ENCODE measurements around the gene PLXDC2.

The PLXDC2 gene

DNA sequence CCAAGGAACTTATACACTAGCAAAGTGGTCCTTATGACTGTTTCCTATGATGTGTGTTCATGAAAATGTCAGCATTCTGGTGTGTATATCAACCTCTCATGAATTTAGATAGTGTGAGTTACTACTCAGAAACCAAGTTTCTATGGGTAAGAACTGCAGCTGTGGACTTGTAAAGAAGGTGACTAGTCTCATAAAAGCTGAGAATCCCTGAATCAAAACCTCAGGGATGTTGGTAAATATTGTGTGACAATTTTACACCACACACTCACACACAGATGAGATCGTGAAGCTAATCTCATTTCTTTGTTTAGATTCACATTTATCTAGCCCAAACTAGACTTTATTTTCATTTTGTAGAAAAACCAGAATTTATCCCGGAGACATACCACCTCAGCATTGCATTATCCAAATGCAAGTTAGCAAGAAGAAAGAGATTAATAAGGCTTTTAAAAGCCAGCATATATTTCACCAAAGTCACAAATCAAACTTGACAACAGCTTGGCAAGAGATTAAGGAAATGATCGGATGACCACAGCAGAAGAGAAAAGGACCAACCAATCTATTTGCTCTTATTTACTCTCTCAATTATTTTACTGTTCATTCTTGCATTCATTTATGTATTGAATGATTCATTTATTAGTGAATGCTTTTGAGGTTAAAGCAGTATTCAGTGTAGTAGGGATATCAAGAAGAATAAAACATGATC lies 92.9 kb downstream of the PLXDC2 start:
- no peak overlapping the region for H3K4me3 ChIP-seq (ENCODE audit: low read depth, low read length)
- TF ChIP-seq, protein P1, sequence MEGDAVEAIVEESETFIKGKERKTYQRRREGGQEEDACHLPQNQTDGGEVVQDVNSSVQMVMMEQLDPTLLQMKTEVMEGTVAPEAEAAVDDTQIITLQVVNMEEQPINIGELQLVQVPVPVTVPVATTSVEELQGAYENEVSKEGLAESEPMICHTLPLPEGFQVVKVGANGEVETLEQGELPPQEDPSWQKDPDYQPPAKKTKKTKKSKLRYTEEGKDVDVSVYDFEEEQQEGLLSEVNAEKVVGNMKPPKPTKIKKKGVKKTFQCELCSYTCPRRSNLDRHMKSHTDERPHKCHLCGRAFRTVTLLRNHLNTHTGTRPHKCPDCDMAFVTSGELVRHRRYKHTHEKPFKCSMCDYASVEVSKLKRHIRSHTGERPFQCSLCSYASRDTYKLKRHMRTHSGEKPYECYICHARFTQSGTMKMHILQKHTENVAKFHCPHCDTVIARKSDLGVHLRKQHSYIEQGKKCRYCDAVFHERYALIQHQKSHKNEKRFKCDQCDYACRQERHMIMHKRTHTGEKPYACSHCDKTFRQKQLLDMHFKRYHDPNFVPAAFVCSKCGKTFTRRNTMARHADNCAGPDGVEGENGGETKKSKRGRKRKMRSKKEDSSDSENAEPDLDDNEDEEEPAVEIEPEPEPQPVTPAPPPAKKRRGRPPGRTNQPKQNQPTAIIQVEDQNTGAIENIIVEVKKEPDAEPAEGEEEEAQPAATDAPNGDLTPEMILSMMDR (IDR thresholded peaks at IDR 0.05; ENCODE audit: borderline replicate concordance, insufficient read depth, low read depth, low read length) = no peak

DNA sequence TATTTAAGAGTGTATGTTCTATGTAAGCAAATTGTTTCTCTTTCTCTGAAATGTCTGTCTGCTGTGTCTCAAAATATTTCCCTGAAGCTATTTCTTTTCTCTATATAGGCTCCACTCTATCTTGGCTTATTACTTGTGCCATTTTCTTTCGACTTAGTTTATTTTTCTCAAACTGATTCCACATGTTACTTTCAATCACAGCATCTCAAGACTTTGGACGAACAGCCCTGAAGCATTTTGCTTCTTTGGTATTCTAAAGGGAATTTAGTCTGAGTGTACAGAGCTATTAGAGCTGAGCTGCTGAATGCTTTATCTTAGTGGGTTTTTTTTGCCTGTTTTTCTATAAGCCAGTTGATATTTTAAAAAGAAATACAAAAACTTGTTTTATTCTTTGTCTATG lies 95.7 kb downstream of the PLXDC2 start:
- TF ChIP-seq, protein P1 (IDR thresholded peaks at IDR 0.05; ENCODE audit: borderline replicate concordance, insufficient read depth, low read depth, low read length) = no peak

DNA sequence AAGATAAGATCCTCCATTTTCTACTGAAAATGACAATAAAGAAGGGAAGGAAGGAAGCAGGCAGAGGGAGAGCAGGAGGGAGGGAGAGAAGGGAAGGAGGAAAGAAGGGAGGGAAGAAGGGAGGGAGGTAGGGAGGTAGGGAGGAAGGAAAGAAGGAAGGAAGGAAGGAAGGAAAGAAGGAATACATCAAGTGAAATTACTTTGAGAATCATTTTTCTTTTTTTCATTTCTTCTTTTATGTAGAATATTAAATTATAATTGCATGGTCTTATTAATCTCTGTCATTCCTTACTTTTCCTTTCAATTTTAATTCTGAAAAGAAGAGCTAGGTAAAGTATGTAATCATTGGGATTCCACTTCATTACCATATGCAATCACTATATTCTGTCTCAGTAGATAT lies 97.8 kb downstream of the PLXDC2 start:
- TF ChIP-seq, protein P1 (IDR thresholded peaks at IDR 0.05; ENCODE audit: borderline replicate concordance, insufficient read depth, low read depth, low read length) = no peak
- H3K4me3 ChIP-seq (ENCODE audit: low read depth, low read length) = no peak overlapping the region

More for the DNA sequence above, 95.7 kb downstream of the PLXDC2 start:
- no peak overlapping the region for H3K4me3 ChIP-seq (ENCODE audit: low read depth, low read length)

DNA sequence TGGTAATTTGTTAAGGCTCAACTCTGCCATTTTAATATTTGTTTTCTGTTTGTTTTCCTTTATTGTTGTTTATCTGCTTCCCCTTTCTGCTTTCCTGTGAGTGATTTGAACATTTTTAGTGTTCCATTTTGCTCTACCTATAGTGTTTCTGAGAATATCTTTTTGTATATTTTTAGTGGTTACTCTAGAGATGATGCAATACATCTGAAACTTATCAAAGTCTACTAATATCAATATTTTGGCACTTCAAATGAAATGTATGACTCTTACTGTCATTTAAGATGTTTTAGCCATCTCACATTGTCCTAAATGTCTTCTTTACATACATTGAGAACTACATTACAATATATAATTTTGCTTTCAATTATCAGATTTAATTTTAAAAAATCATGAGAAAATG lies 98.9 kb downstream of the PLXDC2 start:
- no peak overlapping the region for H3K4me3 ChIP-seq (ENCODE audit: low read depth, low read length)
- TF ChIP-seq, protein P1 (IDR thresholded peaks at IDR 0.05; ENCODE audit: borderline replicate concordance, insufficient read depth, low read depth, low read length) = no peak

DNA sequence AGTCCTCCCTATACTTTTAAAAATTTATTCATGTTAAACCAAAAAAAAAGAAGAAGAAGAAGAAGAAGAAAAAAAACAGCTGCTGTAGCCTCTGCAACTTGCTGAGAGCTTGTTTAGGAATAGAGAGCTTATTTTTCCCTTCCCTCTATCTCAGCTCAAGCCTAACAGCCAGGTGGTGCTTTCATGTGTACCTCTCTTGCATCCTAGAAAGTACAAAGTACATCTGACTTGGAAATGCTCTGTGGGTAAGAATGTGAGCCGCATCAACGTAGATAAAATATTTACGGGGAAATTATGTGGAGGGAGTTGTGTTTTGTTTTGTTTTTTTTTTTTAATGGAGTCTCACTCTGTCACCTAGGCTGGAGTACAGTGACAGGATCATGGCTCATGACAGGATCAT lies 99.6 kb downstream of the PLXDC2 start:
- no peak overlapping the region for H3K4me3 ChIP-seq (ENCODE audit: low read depth, low read length)
- TF ChIP-seq, protein P1 (IDR thresholded peaks at IDR 0.05; ENCODE audit: borderline replicate concordance, insufficient read depth, low read depth, low read length) = no peak

DNA sequence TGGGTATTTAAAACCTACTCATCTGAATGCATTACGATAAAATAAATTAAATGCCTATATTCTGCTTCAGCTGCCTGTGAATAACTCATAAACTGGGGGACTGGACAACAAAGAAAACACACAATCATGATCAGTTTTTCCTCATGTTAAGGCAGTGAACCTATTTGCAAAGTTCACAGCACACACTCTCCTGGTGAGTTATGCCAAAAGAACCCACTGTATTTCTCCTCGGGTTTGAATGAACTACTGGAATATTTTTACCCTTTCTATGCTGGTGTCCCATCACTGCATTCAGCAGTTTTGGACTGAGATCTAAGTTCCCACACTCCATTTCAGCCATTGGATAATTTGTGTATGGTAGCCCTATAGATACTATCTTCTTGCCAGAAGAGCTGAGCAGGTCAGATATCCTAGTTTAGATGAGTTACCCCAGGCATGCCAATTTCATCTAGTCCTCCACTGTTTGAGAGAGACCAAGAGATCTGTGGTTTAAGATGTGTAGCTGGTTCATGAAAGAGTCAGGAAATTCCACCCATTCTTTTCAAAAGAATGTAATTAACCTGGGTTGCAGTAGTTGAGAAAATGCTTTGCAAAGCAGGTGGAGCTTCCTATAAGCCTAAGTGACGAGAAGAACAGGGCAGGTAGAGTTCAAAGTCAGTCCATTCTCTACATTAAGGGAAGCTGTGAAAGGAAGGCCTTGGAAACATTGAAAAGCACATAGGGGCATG lies 101.7 kb downstream of the PLXDC2 start:
- H3K4me3 ChIP-seq (ENCODE audit: low read depth, low read length) = no peak overlapping the region
- TF ChIP-seq, protein P1 (IDR thresholded peaks at IDR 0.05; ENCODE audit: borderline replicate concordance, insufficient read depth, low read depth, low read length) = no peak

DNA sequence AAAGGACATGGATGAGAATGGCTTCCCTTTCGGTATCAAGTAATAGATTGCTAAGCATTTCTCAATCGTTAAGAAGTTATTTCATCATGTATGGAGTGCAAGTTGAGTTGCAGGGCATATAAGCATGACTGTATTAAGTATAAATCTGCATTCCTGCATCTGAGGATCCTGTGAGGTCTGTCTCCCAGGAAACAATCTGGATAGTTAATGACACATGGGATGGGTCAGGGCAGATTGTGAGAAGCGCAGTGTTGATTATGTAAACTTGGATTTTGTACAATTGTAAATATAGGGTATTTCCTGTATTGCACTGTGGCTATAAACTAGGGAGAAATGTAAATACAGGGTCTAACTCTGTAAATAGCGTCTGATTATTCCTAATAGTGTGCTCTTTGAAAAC lies 102.6 kb downstream of the PLXDC2 start:
- TF ChIP-seq, protein P1 (IDR thresholded peaks at IDR 0.05; ENCODE audit: borderline replicate concordance, insufficient read depth, low read depth, low read length) = no peak
- no peak overlapping the region for H3K4me3 ChIP-seq (ENCODE audit: low read depth, low read length)

All from GM12875 (cell line).